ENCODE results near the gene NFYC. TPM values are rescaled to one million over a fixed set of nuclear protein-coding genes. Genes with fewer than 3 reads are reported as not detected.

The NFYC gene
- total and polyA plus RNA-seq, 7 donors = 45.8 to 69.0 (median 58.6) TPM

DNA sequence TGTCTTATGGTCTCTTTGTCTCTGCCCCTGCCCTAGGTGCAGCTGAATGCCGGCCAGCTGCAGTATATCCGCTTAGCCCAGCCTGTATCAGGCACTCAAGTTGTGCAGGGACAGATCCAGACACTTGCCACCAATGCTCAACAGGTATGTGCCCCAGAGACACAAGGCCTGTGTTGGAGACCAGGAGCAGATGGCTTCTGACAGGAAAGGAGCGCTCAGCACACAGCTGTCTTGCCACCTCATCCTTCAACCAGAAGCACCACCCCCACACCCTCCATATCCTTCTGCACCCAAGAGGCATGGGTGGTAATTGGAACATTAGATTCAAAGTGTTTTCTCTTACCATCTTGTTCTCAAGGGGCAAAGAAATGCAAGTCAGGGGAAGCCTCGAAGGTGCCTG, 75.1 kb downstream of the NFYC start:
- Histone ChIP-seq H3K4me3 (no peak overlapping the region), H3K36me3 (ENCODE audit: insufficient read depth in 1 of 2, low read depth in 1 of 2) (peaks cover 8 to 90% of the 10 kb centered on the region in 2 donors)
- intact Hi-C loops (cut with DNase I) = no loop called here

GRCh38 chr1:40768146-40768990, 76.9 kb downstream of the NFYC start:
- H3K4me1 ChIP-seq = peaks cover 33% of the 10 kb centered on the region
- peak overlapping the region; percentile 53 for H3K27ac ChIP-seq
- intact Hi-C loops (cut with DNase I) = no loop called here
- peak; percentile 65 to 80 (median 68) for ATAC-seq
- no peaks in the 10 kb centered on the region for H3K9me3 ChIP-seq
- WGBS, 3 donors = 26 to 47% (median 30%) methylated on average over 7 of the region's 7 CpGs
- TF ChIP-seq, protein P1, sequence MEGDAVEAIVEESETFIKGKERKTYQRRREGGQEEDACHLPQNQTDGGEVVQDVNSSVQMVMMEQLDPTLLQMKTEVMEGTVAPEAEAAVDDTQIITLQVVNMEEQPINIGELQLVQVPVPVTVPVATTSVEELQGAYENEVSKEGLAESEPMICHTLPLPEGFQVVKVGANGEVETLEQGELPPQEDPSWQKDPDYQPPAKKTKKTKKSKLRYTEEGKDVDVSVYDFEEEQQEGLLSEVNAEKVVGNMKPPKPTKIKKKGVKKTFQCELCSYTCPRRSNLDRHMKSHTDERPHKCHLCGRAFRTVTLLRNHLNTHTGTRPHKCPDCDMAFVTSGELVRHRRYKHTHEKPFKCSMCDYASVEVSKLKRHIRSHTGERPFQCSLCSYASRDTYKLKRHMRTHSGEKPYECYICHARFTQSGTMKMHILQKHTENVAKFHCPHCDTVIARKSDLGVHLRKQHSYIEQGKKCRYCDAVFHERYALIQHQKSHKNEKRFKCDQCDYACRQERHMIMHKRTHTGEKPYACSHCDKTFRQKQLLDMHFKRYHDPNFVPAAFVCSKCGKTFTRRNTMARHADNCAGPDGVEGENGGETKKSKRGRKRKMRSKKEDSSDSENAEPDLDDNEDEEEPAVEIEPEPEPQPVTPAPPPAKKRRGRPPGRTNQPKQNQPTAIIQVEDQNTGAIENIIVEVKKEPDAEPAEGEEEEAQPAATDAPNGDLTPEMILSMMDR (IDR thresholded peaks at IDR 0.05) = no peak
- DNase-seq = no peak
- no peaks in the 10 kb centered on the region for H3K27me3 ChIP-seq (ENCODE audit: insufficient read depth in 3 of 3, low read length in 2 of 3)
- H3K4me3 ChIP-seq = no peak overlapping the region
- H3K36me3 ChIP-seq (ENCODE audit: insufficient read depth in 1 of 2, low read depth in 1 of 2) = peaks cover 5 to 96% of the 10 kb centered on the region in 2 donors

More for the DNA sequence above, 75.1 kb downstream of the NFYC start:
- TF ChIP-seq, protein P1 (IDR thresholded peaks at IDR 0.05) = no peak
- Histone ChIP-seq H3K4me1 (peaks cover 35% of the 10 kb centered on the region), H3K9me3 (no peaks in the 10 kb centered on the region), H3K27me3 (ENCODE audit: insufficient read depth in 3 of 3, low read length in 2 of 3) (no peaks in the 10 kb centered on the region), H3K27ac (no peak overlapping the region)
- 89 to 95% (median 91%) methylated on average over 4 of the region's 4 CpGs for WGBS, 3 donors
- no peak for ATAC-seq
- no peak for DNase-seq

DNA sequence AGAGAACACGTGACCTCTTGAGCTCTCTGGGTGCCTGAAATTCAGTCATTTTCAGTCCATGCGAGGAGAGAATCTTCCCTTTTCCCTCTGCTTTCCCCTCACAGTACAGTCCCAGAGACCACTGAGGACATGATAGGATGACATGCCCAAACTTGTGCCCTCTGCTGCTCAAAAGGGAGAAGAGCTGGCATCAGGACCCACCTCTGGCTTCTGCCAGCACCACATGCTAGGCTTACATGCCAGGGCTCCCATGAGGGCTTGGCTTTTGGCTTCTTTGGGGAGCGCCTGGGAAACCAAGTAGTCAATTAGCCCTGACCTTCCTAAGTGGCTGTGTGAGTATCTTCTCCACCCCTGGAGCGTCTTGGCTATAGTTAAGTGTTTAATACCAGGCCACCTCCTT, 78.3 kb downstream of the NFYC start:
- WGBS, 3 donors = 30 to 51% (median 33%) methylated on average over 4 of the region's 4 CpGs
- TF ChIP-seq, protein P1 (IDR thresholded peaks at IDR 0.05) = peak; percentile 42
- Histone ChIP-seq H3K4me1 (peaks cover 24% of the 10 kb centered on the region), H3K9me3 (no peaks in the 10 kb centered on the region), H3K4me3 (no peak overlapping the region), H3K36me3 (ENCODE audit: insufficient read depth in 1 of 2, low read depth in 1 of 2) (peaks cover 1 to 81% of the 10 kb centered on the region in 2 donors), H3K27ac (peak overlapping the region; percentile 53), H3K27me3 (ENCODE audit: insufficient read depth in 3 of 3, low read length in 2 of 3) (no peaks in the 10 kb centered on the region)
- peak in 1 of 2 donors; percentile 27 for DNase-seq
- intact Hi-C loops (cut with DNase I) = loop anchor here (5.0 to 10.0 kb wide), 3 partner anchors 145 to 185 kb away; no protein-coding TSS in a partner anchor
- ATAC-seq = peak; percentile 68 to 81 (median 74)

GRCh38 chr1:40770296-40771070, 79.0 kb downstream of the NFYC start:
- H3K27ac ChIP-seq = peak overlapping the region; percentile 53
- H3K4me1 ChIP-seq = peaks cover 24% of the 10 kb centered on the region
- no peaks in the 10 kb centered on the region for H3K27me3 ChIP-seq (ENCODE audit: insufficient read depth in 3 of 3, low read length in 2 of 3)
- H3K4me3 ChIP-seq = no peak overlapping the region
- no peak for DNase-seq
- no peaks in the 10 kb centered on the region for H3K9me3 ChIP-seq
- H3K36me3 ChIP-seq (ENCODE audit: insufficient read depth in 1 of 2, low read depth in 1 of 2) = peaks cover 0 to 74% of the 10 kb centered on the region in 2 donors
- TF ChIP-seq, protein P1 (IDR thresholded peaks at IDR 0.05) = no peak
- intact Hi-C loops (cut with DNase I) = loop anchor here (5.0 to 10.0 kb wide), 3 partner anchors 146 to 184 kb away; no protein-coding TSS in a partner anchor
- no peak for ATAC-seq
- 61 to 71% (median 67%) methylated on average over 18 of the region's 18 CpGs for WGBS, 3 donors

All from psoas muscle (tissue), 8 donors.